ENCODE data around the gene R3HDM2. TPM values are rescaled to one million over a fixed set of nuclear protein-coding genes. Genes with fewer than 3 reads are reported as not detected.
A peak's percentile ranks its signal among the peaks of the same experiment; 100 is the strongest.

Gene R3HDM2
- polyA plus RNA-seq, 1 experiment: 20.0 TPM

GRCh38 chr12:57243521-57244311 lies 187.1 kb downstream of the R3HDM2 start:
- Histone ChIP-seq H3K9me3 (ENCODE audit: control insufficient read depth, insufficient read depth, low read length) (peaks cover 3% of the 10 kb centered on the region; the same call in 1 of the 2 replicates), H3K4me3 (ENCODE audit: low read depth, low read length) (peak overlapping the region; percentile 48), H3K27ac (ENCODE audit: low read depth, low read length) (no peak overlapping the region), H3K27me3 (ENCODE audit: control insufficient read depth, insufficient read depth, low read length) (peaks cover 20% of the 10 kb centered on the region)
- CTCF ChIA-PET: interaction anchor here (0.6 to 10.5 kb wide), 28 partner anchors 7 to 509 kb away, joined by 3 to 161 read pairs (median 6); partner anchors contain the start of genes GLI1, NXPH4, SHMT2 and STAC3
- POLR2A ChIA-PET: interaction anchor here (0.6 to 1.5 kb wide), 3 partner anchors 14 to 94 kb away, joined by 4 to 7 read pairs (median 5); partner anchors contain the start of gene SHMT2
- TF ChIP-seq CTCF (IDR thresholded peaks at IDR 0.05; ENCODE audit: low read depth, low read length): peak; percentile 75
- no peak for DNase-seq (ENCODE audit: low read depth, low spot score)

- ChIA-PET CTCF (interaction anchor here (0.6 to 10.5 kb wide), 31 partner anchors 8 to 508 kb away, joined by 3 to 161 read pairs (median 5); partner anchors contain the start of genes GLI1, INHBE, NEMP1 and NXPH4), POLR2A (interaction anchor here (0.5 to 1.5 kb wide), 4 partner anchors 13 to 93 kb away, joined by 4 to 7 read pairs (median 6); partner anchors contain the start of gene SHMT2)
- TF ChIP-seq CTCF (IDR thresholded peaks at IDR 0.05; ENCODE audit: low read depth, low read length): peak; percentile 68
- no peak for DNase-seq (ENCODE audit: low read depth, low spot score)
- Histone ChIP-seq H3K4me3 (ENCODE audit: low read depth, low read length) (peak overlapping the region; percentile 41), H3K27ac (ENCODE audit: low read depth, low read length) (no peak overlapping the region), H3K27me3 (ENCODE audit: control insufficient read depth, insufficient read depth, low read length) (peaks cover 20% of the 10 kb centered on the region), H3K9me3 (ENCODE audit: control insufficient read depth, insufficient read depth, low read length) (peaks cover 3% of the 10 kb centered on the region; the same call in 1 of the 2 replicates)
These were observed 188.0 kb downstream of the R3HDM2 start for GRCh38 chr12:57242691-57243454.

- H3K27me3 ChIP-seq (ENCODE audit: control insufficient read depth, insufficient read depth, low read length): peaks cover 20% of the 10 kb centered on the region
- H3K4me3 ChIP-seq (ENCODE audit: low read depth, low read length): no peak overlapping the region
- POLR2A ChIA-PET: interaction anchor here (0.5 to 1.5 kb wide), 3 partner anchors 13 to 245 kb away, joined by 4 to 7 read pairs (median 6); partner anchors contain the start of gene SHMT2
- H3K9me3 ChIP-seq (ENCODE audit: control insufficient read depth, insufficient read depth, low read length): peaks cover 3% of the 10 kb centered on the region; the same call in 1 of the 2 replicates
- CTCF ChIA-PET: interaction anchor here (0.9 to 10.5 kb wide), 23 partner anchors 9 to 217 kb away, joined by 3 to 161 read pairs (median 5); partner anchors contain the start of genes GLI1, INHBE, NEMP1 and NXPH4
- no peak for DNase-seq (ENCODE audit: low read depth, low spot score)
- no peak overlapping the region for H3K27ac ChIP-seq (ENCODE audit: low read depth, low read length)
- no peak for TF ChIP-seq CTCF (IDR thresholded peaks at IDR 0.05; ENCODE audit: low read depth, low read length)
These were observed 188.5 kb downstream of the R3HDM2 start for GRCh38 chr12:57242329-57242690.

GRCh38 chr12:57241402-57242310 lies 189.2 kb downstream of the R3HDM2 start:
- DNase-seq (ENCODE audit: low read depth, low spot score): no peak
- H3K27ac ChIP-seq (ENCODE audit: low read depth, low read length): no peak overlapping the region
- CTCF ChIA-PET: interaction anchor here (0.6 to 10.5 kb wide), 20 partner anchors 9 to 217 kb away, joined by 3 to 161 read pairs (median 5); partner anchors contain the start of genes INHBE, NEMP1, NXPH4 and SHMT2
- peak overlapping the region; percentile 68 for H3K4me3 ChIP-seq (ENCODE audit: low read depth, low read length)
- peaks cover 3% of the 10 kb centered on the region; the same call in 1 of the 2 replicates for H3K9me3 ChIP-seq (ENCODE audit: control insufficient read depth, insufficient read depth, low read length)
- TF ChIP-seq CTCF (IDR thresholded peaks at IDR 0.05; ENCODE audit: low read depth, low read length): no peak
- POLR2A ChIA-PET: interaction anchor here (0.6 to 4.5 kb wide), 2 partner anchors 12 to 244 kb away, joined by 4 to 58 read pairs; partner anchors contain the start of gene SHMT2
- H3K27me3 ChIP-seq (ENCODE audit: control insufficient read depth, insufficient read depth, low read length): peaks cover 20% of the 10 kb centered on the region
